Iris pigment epithelial cell (primary cell): Measurements from ENCODE around the gene PLCB4.

Experiments used
- DNase-seq: peaks from one replicate; pipeline ENCODE4 v3.0.0-alpha.2; 2011; ENCODE audit warnings: low read depth

Gene PLCB4

DNA sequence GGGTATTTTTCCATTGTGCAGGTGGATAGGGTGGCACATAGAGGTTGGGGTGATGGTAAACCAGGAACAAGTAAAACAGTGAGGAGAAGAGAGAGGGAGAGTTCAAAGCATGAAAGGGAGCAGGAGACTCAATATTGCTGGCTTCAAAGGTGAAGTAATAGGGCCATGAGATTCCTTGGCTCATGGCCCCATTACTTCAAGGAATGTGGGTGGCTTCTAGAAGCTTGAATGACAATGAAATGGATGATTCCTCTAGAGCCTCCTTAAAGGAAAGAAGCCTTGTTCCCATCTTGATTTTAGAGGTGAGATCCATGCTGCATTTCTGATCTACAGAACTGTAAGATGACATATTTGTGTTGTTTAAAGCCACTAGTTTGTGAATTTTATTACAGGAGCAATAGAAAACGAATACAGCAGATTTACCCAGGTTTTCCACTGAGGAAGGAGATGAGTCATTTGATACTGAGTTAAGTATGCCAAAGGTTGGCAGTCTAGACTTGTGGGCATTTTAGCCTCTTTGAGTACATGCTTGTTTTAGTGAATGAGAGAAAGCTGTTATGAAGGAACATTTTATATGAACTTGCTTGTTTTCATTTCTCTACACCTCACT, 110.4 kb downstream of the PLCB4 start:
- peak; percentile 68 for DNase-seq

DNA sequence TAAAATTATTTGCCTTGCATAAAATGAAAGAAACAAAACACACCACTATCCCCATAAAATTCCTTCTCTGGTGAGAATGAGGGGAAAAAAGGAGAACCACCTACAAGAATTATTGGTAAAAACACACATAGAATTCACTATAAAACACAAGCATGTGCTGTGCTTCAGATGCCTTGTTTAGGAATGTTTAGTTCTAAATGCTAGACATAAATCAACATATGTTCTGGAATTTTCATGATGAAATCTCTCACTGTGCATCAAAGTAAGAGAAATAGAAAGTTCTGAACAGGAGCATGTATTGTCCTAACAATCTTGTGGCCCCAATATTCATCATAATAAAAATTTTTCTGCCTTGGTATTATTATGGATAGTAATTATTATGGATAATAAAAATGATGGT, 111.0 kb downstream of the PLCB4 start:
- peak; percentile 15 for DNase-seq

DNA sequence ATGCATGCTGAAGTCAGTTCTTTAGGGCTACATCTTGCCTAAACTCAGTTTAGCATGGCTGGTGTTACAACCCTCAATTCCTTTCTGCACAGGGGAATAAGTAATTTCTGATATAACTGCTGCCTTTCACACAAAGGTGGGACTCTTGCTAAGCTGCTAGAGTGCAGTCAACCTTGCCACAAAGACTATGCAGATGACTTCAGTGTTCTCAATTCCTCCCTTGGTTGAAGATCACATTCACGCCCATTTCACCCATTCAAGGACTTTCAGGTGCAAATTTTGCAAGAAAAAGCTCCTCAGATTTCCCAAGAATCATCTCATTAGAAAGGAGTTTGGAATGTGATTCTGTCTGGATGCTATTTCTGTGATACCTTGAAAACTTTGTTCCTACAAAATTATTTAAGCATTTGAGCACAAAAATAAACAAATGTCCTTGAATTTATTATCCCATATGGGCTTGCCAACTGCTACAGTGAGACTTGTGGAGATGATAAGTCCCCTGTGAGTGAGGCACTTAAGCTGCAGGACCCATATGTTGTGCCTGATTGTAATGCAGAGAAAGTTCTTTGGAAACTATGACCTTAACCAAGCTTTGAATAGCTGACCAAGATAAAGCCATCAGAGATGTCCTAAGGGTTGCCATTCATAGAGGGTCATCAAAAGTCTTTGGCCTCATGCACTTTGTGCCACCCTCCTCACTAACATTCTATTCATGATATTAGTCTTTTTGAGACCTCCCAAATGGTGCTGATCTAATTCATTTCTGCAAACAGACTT, 111.8 kb downstream of the PLCB4 start:
- no peak for DNase-seq

DNA sequence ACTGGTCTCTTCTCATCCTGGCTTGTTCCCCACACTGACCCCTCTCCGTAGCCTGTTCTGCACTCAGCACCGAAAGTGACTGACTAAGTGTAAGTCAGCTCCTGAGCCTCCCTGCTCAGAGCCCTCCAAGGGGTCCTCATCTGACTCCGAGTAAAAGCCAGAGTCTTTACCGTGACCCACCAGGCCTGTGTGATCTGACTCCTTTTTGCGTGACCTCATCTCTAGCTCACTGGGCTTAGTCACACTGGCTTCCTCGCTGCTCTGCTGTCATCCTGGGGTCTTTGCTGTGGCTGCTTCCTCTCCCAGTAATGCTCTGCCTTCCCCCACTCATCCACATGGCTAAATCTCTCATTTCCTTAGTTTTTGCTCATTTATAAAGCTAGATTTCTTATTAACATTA, 116.6 kb downstream of the PLCB4 start:
- peak; percentile 65 for DNase-seq

DNA sequence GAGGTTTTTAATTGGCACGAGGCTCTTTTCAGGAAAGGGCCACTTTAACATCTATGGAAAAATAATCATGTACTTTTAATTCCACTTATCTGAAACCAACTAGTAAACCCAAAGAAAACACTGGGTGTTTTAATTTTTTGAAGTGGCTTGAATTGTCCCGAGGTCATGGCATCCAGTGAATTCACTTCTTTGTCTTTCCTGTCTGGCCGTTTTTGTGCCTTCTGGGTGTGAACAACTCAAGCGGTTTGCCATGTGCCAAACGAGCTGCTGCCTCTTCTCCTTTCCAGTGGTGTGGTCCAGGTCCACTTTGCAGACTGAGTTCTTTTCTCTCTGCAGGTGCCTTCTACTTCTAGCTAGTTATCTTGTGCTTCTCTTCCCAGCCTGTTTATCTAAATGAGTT, 117.5 kb downstream of the PLCB4 start:
- DNase-seq = no peak

DNA sequence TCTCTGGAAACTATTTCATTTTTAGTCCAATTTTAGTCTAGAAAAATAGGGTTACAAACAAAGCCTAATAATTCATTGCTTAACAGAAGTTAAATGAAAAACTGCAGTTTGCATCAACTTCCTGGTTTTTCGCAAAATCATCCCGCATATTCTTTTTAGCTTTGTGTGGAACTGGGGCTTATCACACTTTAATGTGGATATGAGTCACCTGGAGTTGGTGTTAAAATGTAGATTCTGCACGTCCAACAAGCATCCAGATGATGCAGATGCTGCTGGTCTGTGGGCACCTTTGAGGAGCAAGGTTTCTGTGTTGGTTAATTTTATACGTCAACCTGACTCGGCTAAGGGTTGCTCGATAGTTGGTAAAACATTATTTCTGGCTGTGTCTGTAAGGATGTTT, 126.1 kb downstream of the PLCB4 start:
- DNase-seq = no peak

DNA sequence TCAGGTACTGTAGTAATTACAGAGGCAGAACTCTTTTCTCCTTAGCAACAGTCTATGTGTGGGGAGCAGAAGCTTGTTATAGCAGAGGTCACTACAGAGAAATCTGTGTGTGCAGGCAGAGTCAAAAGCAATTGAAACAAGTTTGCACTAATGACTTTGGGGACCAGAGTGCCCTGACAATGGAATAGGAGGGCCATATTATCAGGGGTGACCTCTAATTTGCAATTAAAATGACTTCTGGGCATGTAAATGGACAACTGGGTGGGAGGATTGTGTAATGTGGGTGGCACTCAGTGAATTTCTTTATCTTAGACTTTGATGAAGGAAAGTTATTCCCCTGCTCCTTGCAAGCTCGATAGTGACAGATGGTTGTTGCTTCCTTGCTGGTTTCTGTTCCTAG, 127.2 kb downstream of the PLCB4 start:
- DNase-seq = no peak

DNA sequence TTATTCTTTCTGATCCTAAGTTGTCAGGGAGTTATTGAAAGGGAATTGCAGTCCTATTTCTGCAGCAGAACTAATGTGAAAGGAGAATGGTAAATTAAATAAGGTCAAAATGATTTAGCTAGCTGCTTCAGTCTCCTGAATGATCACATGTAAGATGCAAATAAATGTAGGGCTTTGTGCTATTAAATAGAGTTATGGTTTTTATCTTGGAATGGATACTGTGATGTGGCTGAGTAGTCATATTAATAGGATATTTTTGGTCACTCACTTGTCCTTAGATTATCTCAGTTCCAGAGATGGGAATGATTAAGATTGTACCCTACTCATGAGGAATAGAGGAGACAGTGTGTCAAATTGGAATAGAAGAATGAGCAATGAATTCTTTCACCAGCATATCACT, 129.6 kb downstream of the PLCB4 start:
- no peak for DNase-seq

DNA sequence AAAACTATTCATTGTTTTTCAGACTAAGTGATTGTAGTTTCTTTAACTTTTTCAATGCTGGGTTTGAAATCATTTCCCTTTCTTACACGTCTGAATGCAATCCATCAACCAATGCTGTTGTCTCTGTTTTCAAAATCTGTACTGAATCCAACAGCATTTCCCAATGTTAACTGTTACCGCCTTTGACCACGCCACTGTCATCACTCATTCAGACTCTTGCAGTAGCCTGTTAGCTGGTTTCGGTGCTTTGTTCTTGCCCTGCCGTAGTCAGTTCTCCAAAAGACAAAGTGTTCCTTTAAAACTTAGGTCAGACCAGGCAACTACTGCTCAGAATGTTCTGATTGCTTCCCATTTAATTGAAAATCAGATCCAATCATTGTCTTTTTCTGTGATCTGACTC, 131.3 kb downstream of the PLCB4 start:
- peak; percentile 42 for DNase-seq

DNA sequence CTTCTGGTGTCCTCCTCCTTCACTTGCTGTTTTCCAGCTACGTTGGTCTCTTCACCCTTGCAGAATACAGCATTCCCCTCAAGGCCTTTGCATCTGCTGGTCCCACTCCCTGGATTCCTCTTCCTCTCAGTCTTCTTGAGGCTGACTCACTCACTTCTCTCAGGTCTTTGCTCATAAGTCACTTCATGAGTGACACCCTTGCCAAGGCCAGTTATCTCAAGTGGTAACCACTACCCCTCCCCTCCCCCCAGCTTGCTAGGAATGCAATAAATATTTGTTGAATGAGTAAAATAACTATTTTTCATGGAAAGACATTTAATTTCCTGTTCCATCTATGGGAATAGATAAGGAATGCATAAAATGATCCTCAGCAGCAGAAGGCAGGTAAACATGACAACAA, 131.7 kb downstream of the PLCB4 start:
- DNase-seq = peak; percentile 78

DNA sequence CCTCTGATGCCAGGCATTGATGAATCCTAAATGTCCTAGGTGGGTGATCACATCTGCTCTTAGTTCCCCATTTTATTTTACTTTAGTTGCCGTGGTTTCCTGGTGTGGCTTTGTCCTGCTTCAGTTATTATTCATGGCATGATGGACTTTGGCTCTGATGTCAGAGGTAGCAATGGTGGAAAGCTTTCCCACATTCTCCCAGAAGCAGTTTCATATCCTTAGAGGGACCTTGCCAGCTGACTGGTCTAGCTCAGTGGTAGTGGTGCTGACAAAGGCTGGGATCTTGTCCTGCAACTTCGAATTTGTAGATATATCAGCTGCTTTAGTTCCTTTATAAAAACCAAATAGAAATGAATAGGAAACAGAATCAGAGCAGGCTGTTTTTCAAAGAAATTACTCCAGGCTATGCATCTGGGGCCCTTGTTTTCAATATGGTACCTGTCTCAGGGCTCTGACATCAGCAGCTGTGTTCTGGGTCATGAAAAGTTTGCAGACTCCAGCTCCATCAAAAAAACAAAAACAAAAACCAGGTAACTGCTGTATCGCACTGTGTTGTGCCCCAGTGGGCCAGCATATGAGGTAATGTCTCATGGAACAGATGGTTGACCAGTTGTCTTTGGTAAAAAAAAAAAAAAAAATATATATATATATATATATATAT, 133.7 kb downstream of the PLCB4 start:
- DNase-seq = no peak

DNA sequence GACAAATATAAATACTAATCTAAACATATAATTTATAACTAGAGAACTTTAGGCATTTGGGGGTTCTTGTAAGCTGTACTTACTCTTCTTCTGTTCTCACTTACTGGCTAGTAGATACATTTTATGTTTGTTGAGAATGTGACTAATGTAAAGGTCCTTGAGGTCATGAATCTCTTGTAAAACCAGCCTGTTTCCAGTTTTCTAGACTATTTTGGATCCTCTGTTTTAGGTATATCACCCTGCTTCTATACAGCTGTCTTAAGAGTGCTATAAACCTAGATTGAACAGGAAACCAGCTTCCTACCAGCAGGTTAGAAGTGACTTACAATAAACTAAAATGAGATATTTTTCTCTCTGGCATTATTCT, 134.2 kb downstream of the PLCB4 start:
- DNase-seq = peak; percentile 39

DNA sequence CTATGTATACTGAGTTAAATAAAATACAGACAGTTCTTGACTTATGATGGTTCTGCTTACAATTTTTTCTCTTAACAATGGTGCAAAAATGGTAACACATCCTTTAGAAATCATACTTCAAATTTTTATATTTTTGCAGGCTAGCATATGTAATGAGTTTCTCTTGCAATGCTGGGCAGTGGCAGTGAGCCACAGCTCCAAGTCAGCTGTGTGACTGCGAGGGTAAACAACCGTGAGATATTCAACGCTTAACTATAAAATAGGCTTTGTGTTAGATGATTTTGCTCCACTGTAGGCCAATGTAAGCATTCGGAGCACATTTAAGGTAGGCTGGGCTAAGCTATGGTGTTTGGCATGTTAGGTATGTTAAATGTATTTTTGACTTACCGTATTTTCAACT, 136.1 kb downstream of the PLCB4 start:
- DNase-seq = no peak

DNA sequence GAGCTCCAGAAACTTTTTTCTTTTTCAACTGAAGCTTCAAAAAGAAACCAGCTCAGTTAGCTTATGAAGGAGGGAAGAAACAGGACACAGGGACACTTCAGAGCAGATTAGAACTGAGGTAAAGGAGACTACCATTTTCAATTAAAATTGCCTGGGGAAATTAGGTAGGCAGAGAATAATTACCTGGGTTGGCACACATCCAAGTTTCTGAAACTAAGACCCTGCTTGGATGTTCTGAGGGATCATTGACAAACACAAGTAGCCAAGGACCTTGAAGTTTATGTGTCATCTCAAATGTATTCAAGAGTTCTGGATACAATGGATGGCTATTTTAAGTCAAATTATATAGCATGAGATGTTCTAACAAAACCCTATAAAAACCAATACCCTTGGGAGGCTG, 137.6 kb downstream of the PLCB4 start:
- DNase-seq = no peak

DNA sequence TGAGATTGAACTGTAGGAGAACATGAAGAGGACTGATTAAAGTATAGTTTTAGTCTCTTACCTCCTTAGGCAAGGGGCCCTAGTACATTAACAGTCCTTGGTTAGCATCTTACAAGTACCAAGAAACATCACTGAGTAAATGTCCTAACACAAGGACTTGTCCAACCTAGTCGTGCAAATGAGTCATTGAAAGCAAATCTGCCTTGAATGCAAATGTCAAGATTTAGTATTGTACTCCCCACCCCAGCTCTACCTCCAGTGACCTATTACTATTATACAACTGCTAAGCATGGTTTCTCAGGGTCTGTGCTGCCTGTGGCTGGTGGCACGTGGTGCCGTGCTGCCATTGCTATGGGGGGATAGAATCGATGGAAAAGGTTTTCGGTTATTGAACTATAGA, 138.4 kb downstream of the PLCB4 start:
- DNase-seq = no peak

DNA sequence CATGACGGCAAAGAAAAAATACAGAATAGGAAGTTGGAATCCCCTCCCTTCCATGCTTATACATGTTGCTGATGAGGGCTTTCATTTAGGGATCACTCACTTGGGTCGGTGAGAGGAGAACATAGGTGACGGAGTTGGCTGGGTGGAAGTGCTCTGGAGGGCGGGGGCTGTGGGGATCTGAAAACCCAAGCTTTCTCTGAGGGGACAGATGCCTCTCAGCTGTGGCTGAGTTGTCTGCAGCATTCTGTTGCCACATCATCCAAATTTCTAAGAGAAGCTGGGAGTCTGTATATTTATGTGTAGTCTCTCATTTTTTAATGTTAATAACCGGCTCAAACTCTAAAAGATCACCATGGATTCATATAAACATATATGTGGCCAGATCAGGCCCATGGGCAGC, 141.5 kb downstream of the PLCB4 start:
- no peak for DNase-seq

DNA sequence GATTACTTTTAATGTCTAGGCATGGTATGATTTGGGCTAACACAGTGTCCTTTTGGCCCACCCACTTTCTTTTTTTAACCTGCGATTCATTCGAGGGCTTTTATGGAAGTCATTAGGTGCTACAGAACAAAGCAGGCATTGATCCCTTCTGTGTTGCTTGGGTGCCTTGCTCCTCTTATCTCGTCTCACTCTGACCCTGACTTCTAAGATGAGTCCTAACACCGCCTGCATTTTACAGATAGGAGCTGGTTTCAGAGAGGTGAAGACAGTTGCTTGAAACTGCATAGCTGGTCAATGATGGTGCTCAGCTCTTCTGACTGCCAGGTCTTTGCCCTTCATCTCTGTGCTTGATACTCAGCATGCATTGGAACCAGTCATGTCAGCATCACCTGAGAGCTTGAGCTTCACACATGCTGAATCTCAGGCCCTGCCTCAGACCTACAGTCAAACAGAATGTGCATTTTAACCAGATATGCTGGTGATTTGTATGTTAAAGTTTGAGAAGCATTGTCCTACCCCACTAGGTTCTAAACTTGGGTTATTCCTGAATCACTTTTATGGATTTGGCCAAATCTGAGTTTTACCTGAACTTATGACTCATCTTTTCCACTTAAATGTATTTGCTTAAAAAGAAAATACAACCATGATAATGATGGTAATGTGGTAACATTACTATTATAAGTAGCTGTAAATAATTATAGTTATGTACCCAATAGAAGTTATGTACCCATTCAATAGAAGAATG, 142.3 kb downstream of the PLCB4 start:
- no peak for DNase-seq

DNA sequence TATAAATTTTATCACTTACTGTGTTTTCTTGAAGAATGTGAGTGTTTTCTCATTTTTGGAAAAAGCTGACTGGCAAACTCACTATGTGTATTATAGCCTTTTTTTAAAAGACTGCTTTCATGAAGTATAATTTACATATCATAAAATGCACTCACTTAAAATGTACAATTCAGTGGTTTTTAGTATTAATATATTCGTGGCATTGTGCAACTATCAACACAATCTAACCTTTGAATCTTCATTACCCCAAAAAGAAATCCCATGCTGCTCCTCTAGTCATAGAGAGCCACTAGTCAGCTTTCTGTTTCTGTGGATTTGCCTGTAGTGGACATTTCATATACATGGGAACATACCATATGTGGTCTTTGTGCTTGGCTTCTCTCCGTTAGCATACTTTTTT, 143.8 kb downstream of the PLCB4 start:
- DNase-seq = no peak

DNA sequence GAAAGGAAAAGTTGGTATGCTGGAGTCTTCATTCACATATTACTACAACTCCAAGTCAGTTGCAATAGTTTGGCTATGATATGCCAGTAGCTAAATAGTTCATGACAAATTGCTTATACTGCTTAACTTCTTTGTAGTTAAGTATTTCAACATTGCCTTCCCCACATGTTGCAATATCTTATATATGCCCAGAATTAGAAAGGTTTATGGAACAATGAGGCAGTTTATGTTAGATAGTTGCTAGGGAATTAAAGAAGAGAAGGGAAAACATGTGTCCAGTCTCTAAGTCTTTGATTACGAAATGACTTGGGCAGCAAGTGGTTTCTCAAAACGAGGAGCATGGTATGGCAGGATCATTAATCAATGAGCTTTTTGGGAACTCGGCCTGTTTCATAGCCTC, 145.8 kb downstream of the PLCB4 start:
- DNase-seq = peak; percentile 94

DNA sequence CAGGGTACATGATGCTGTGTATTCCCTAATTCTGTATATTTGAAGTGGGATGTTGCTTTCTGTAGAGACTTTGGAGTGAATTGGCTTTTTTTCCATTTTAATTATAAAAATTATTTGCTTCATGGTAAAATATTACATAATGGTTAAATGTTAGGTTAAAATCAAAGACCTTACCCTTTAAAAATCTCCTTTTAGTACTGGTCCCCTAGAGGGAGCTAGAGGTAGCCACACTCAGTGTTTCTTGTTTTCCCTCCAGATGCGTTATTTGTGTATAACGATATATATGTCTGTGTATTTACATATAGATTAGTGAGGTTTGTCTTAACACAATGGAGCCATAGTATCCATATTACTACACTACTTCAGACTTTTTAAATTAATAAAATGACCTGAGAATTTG, 146.7 kb downstream of the PLCB4 start:
- peak; percentile 15 for DNase-seq

DNA sequence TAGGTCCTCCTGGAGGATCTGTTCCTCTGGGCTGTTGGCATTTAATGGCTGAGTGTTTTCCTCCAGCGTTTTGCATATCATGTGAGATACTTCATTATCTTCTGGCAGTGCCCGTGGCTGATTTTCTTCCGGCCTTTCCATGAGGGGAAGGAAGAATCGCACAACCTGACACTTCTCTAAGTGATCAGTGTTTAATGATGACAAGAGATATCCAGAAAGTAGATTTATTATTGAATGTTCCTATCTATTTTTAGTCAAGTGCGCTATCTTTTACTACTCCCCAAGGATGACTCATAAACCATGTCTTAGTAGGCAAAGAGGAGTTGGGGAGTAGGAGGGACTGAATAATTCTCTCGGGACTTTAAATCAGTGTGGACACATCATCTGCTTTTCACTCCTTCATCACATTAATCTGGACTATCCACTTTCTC, 149.7 kb downstream of the PLCB4 start:
- DNase-seq = peak; percentile 39

DNA sequence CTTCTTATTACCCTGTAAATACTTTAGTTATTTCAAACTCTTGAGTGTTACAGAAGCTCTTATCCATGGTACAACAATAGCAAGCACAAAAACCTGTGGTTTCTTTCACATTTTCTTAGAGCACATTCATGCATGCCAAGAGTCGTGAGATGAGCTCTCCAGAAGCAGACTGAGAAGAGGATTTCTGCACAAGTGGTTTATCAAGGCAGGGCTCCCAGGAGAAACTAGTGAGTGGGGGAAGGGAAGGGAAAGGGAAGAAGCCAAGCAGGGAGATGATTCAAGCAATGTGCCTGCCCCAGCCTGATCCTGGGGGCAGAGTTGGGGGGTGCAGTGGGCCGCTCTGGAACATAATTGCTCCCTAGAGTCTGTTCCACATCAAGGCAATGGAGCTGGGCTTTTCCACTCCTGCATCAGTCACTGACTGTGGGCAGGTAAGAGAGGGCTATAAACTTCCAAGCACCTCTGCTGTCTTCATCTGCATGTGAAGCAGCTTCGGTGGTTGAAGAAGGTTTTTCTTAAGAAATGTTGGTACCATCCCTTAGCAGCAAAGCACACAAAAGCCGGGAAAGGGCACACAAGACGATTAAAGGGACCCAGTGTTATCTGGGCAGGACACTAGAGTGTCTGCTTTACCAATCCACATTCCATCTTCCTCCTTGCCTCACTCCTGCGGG, 152.1 kb downstream of the PLCB4 start:
- DNase-seq = peak; percentile 79
